Embryonic facial prominence (tissue), 1 donor: ENCODE measurements around the gene FAM180A.

ENCODE experiments used
- DNase-seq: peaks from one replicate; pipeline ENCODE4 v3.0.0-alpha.2; 2016; ENCODE audit errors: extremely low spot score

Gene FAM180A

DNA sequence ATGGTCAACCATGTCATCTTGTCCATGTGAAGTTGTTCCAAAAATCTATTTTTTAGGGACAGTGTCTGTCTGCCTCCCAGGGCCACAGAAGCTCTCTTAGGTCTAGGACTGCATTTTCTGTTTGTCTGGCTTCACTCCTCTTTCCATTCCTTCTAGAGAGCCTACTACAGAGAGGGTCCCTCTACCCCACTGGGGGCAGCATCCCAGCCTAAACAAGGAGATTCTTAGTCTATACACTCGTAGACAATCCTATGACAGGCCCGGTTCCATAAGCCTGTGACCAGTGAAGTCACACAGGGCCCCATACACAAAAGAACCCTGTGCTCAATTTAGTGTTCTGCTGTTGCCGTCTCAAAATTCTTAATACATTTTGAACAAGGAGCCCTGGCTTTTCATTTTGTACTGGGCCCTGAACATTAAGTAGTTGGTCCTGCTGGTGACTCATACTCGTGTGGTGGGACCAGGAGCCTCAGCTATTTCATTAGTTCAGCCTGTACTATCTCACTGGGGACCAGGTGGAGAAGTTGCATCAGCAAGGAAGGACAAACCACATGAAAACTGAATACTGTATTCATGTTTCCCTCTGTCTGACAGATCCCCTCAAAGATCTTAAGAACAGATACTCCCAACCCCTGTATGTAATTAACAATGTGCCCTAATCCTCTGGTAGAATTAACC is 23.5 kb upstream of the FAM180A start:
- no peak for DNase-seq

DNA sequence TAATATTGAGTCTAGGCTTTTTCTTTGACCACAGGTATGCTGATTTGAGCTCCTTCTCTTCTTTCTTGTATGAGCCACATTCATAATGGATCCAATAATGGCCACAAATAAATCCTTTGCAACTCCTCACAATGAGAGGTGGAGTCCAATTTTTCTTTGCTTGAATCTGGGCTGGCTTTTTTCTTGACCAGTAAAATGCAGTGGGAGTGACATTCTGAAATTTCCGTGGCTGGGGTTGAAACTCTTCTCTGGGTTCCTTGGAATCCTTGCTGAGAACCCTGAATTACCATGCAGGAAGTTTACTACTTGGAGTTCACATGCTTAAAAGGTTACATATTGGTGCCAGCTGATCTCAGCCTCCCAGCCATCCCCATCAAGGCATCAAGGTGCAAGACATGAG is 22.4 kb upstream of the FAM180A start:
- no peak for DNase-seq

DNA sequence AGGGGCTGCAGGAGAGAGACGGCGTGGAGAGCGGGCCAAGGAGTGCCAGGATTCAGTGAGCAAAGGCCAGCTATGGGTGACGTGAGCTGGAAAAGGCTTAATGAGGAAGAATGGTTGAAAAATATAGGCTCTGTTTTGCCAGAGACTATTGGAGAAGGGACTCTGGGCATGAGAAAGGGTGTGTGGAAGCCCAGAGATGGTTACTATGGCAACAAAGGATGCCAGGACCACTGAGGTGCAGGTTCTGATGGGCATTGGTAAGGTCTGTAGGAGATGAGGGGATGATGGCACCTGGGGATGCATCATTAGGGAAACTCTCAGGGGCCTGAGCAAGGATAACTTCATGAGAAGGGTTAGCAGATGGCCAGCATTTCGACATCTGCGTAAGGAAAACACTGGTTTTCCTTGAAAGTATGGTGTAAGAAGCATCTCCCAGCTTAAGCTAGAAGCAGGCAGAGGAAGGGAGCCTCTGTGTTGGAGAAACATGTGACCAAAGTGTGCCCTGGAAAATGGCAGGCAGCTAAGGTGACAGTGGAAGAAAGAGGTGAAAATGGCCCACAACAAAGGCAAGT is 21.6 kb upstream of the FAM180A start:
- DNase-seq, result no peak

DNA sequence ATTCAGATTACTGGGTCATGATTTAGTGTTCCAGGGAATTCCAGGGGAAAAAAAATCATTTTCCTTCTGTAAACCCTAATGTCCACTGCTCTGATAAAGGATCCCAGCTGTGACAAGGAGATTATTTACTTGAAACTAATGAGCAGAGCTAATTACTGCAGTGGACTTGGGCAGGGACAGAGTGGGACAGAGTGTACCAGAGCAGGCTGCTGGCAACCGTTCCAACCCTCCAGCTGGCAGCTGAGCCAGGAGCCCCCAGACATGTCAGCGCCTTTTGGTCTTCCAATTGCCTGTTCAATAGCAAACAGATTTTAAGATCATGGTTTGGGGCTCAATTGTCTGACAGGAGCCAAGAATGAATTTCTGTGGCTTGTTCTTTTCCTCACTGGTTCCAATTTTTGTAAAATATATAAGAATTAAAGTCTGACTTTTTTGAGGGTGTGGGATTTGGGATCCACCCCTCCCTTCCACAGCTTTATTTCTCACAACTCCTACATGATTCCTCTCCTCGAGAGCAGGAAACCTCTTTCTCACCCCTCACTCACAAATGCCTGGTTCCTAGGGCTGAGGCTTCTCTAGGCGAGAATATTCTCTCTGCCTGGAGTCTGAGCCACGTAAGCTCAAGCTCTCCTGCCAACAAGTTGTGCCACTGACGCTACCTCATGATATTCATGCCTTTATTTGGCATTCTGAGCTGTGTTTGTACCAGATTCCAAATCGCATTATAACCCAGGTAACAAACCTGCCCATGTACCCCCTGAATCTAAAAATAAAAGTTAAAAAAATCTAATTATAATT is 20.6 kb upstream of the FAM180A start:
- no peak for DNase-seq

DNA sequence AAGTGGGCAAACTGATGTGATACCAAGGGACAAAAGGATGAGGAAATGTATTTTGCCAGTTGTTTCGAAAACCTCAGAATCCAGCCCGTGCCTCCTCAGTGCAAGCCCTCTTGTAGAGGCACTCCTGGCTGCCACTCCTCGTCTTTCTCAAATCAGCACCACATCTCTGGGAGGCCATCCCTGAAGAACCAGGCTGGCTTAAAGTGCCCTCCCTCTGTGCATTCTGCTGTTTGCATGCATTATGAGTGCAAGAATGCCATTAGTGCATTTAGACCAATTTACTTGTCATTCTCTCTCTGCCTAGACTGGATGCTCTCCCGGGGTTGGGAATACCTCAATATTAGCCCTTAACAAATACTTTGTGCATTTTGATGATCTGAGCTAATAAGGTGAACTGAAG is 19.9 kb upstream of the FAM180A start:
- DNase-seq, result no peak

DNA sequence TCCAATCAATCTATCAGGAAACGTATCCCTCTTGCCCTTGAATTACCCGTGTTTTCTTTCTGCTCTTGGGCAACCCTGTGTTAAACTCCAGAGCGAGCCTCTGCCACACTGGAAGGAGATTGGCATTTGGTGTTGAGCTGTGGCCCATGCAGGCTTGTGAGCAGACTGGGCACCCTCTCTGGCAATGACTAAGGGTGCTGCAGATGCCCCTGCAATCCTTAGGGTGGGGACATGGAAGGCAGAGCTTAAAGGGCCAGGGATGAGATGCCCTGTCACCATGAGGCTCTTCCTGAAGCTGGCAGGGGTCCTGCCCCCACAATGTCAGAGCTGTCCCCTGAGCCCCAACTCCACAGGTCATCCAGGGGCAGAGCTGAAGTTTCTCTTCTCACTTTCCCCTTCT is 19.5 kb upstream of the FAM180A start:
- no peak for DNase-seq

DNA sequence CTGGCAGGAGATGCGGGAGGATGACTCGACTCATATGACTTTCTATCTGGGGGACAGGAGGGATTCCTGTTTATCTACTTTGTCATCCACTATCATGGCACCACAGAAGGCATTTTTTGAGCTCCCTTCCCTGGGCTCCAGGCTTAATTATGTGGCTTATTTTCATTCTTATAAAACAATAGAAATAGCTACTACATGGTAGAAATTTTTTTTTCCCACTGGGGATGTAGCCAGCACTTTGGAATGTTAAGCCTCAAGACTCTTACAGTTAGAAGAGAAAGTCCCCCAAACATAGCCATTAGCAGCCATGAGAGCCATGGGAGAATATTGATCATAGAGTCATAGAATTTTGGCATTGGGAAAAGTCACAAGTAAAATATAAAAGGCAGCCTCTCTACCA is 14.6 kb upstream of the FAM180A start:
- no peak for DNase-seq

DNA sequence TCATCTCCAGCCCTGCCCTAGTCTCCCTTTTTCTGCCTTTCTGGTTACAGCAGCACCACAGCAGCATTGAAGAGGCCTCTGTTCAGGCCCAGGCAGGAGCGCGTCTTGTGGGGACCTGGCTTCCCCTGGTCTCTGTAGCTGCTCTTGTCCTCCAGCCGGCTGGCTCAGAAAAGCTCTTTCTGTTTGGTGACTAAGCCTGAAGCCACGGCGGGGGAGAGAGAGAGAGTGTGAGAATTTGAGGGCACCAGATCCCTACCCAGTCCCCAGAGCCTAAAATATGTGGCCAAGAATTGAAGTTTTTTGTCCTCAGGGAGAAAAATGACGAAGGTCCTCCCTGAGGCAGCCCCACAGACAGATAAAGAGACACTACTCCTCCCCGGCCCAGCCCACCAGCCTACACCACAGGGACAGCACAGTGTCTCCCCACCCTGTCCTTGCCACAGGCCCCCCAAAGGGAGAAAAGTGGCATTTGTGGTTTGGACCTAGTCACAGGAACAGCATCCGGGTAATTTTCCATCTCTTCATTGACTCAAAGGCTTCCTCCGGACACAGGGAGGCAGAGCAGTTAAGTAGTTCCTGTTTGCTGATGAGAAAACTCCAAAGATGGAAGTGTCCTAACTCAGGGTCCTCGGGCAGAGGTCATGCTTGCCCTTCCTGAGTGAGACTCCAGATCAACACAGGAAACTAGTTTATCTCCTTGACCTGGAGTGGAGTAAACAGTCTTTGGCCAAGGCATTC is 13.3 kb upstream of the FAM180A start:
- no peak for DNase-seq

DNA sequence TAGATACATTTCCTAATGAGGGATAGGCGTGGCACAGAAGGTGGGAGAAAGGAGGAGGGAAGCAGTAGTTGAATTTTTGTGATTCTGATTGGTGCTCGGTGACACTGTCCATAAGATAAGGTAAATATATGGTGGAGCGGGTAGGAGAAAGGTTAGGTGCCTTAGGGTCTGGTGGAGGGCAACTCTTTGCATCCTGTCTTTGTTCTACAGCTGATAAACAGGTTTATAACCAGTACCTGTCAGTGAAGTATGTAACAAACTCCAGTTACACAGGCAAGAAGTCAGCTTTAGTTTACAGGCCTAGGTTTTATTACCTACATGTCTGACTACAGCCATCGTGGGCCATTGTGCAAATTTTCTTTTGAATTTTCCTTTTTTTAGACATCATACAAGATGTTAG is 10.9 kb upstream of the FAM180A start:
- DNase-seq, result no peak

DNA sequence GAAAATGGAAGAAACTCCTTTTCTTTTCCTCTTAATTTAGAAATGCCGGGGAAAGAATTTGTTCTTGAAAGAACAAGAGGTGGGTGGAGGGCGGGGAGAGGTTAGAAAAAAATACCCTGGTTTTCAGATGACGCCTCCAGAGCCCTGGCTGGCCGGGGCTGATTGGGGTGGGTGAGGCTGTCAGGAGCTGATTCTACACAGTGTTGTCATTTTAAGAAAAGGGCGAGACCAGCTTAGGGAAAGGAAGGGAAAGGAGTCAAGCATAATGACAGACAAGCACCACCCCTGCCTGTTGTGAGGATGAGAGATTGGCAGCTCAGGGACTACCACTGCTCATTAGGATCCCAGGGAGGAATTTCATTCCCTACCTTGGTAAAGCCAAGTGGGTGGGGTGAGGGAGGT is 9.9 kb upstream of the FAM180A start:
- no peak for DNase-seq

DNA sequence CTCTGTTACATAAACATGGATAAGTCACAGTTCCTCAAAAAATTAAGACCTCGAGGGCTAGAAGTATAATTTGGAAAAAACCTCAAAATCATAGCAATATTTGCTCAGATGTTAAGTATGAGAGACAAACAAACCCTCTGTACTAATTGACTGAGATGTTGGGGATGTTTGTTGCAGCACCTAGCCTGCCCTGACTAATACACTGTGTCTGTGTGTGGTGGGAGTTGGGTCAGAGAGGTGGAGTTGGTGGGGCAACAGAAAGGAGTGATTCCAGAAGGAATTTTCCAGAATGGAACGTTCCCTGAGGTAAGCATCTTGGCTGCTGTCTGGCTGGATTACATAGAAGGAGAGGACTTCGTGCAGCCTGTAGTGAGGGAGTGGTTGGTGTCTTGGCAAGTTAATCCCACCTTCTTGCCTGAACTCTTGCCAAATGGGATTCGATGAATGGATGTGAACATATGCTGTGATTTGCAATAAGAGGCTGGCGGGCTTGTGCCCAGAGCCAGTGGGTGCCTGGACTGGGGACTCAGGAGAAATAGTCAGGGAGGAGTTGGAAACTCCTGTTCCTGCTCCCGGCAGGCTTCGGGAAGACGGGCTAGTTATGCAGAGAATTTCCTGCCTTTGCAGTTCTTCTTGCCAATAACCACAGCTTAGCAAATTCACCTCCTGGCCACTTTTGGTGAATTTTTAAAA is 9.3 kb upstream of the FAM180A start:
- no peak for DNase-seq

DNA sequence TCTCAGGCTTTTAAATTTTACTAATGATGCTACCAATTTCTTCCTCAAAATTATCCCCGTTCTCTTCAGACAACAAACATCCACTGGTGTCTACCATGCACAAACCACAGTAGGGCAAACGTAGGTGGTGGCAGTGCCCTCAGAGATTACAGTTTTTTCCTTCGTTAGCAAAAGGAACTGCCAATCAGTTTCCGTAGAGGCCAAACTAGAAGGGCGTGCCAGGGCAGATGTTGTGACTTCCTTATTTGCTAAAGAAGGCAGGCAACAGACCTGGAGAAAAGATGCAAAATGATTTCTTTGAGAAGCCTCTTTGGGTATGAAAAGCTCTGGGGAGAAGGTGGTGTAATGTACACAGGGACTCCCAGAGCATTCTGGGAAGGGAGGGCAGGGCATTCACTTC is 7.6 kb upstream of the FAM180A start:
- no peak for DNase-seq

DNA sequence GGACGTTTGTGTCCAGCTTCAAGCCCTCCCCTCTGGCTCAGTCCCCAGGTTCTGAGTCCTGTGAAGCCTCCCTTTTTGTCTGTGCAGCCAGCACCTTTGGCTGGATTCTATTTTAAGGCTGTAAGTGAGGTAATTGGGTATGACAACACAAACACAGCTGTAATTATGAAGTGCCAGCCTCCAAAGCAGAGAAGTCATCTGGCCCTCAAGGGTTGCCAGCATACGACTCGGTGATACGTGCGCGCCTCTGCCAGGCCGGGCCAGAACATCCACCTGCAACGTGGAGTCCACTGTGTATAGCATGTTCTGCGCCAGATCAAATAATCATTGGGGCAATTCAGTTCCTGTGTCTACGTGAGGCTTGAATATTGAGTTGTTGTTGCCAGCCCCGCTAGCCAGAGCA is 6.7 kb upstream of the FAM180A start:
- no peak for DNase-seq

DNA sequence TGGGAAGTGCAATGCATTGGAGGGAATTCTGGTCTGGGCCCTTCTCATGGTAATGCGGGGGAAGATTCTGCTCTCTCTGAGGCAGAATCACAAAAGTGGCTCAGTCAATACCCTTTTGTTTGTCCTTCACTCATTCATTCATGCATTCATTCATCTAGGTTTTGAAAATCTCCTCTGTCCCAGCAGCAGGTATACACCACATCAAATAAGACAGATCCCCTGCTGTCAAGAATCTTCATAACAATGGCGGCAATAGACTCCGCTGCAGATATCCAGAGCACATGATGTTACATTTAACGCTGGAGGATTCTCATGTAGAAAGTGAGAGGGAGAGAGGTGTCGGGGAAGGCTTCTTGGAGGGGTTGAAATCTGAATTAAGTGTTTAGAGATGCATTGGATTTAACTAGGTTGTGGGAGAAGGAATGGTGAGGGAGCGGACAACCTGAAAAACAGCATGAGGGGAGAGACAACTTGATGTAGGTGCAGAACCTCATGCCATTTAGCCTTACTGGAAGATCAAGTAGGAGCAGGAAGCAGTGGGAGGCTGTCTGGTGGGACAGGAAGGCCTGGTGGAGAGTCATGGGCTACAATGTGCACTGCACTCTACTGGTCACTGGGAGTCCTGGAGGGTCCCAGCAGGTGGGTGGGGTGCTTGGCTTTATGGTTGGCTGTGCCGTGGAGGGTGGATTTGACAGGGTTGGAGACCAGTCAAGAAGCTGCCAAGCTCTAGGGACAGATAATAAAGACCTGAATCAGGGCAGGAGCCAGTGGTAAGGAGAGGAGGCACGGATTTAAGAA is 5.2 kb upstream of the FAM180A start:
- DNase-seq, result no peak

DNA sequence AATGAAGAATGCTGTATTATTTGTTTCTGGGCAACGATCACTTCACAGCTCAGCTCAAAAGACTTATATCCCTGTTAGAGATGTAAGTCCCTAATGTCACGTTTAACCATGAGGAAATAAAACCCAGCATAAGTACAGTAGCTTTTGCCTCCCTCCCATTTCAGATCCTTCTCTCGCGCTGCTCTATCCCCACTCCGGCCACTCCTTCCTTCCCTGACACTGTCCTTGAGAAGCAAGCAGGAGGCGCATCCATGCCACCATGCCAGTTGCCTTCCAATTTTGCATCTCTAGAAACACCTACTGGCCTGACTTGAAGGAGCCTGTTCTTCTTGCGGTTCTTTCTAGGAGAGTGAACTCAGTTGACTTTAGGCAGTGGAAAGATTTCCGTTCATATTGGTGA is 1.2 kb downstream of the FAM180A start:
- no peak for DNase-seq

DNA sequence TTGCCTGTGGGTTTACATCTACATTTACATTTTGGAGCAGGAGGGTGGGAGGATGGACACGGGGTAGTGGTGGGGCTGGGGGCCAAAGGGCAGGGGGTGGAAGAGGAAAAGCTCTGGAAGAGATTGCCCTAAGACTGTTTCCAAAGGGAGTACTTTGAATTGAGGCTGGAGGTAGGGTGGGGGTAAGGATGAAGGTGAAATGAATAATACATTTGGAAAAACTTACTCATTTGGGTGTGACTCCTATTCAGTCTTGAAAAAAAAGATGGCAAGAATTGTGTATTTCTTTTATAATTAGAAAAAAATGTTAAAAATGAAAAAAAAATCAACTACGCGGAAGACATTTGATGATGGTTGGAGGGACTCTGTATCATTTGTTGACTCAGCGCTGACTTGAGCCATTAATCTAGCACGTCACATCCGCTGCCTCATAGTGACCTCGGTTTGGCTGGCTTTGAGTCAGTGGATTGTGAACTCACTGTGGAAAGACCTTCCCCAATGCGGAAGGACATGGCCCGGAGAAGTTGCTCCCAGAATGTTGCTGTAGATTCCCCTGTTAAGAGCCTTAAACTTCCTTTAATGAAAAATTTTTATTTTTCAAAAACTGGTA is 2.8 kb downstream of the FAM180A start:
- DNase-seq, result no peak

DNA sequence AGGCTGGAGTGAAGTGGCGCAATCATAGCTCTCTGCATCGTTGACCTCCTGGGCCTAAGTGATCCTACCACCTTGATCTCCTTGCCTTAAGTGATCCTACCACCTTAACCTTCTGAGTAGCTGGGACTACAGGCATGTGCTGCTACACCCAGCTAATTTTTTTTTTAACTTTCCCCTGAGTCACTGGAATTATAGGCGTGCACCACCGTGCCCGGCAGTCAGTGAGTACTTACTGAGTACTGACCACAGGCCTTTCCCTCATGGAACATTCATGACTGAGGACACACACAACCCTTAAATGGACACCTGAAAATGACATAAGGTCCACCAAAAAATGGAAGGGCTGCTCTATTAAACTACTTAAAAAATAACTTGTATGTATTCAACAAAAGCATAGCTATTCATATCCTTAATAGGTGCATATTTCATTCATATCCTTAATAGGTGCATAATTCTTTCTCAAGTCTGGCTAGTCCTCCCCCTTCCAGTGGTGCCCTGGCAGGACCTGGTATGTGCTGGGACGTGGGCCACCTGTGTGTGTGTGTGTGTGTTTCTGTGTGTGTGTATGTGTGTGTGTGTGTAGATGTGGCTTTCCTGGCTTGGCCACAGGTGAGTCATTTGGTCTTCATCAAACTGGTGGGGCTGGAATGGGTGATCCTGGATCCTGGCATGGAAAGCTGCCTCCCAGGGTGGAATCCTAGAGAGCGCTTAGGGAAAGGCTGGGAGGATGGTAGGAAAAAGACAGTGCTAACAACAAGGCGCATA is 3.5 kb downstream of the FAM180A start:
- no peak for DNase-seq

DNA sequence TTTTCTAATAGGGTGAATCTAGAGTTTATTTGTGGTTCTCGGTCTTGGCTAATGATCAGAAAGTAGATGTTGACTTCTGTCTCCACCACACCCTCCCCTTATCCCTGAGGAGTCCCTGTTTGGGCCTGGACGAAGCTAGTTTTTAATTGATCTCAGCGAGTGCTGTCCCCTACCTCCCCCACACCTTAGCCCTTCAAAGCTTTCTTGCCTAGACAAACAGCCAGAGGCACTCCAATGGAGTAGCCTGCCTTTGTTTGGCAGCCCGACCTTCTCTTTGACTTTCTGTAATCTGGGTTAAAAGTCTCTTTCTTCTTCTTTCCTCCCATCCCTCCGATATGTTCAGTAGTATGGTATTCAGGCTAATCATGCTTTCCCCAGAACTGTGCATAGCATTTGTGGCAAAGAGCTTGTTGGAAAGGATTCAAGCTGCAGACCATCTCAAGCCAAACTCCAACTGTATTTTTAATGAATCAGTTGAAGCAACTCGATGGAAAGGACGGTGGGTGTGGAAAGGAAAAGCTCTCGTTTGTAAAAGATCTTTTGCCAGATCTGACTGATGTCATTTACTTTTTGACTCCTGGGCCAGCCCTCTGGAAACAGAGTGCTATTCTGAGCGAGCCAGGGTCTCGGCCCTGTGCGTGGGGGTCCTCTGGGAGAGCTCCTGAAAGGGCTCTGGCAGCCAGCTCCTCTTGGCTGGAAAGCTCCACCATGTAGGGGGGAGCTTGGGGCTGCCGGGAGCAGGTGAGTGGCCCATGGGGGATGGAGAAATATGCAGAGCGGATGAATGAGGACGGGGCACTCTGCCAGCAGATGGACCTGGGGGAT is 4.5 kb downstream of the FAM180A start:
- DNase-seq, result no peak

DNA sequence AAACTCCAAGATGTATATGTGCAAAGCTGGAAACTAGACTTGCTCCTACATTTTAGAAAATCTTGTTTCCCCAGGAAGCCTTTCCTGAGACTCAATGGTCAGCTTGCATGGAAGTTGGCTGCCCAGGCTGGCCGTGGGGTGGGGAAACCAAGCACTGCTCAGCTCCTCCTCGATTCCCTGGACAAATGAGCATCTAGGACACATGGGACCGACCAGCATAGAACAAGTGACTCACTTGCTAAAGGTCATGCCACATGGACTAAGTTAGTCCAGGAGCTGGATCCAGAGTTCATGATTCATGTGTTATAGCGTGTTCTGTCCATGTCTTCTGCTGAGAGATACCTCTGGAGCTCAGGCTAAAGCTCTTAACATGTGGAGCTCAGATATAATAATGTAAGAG is 6.2 kb downstream of the FAM180A start:
- DNase-seq, result no peak
